H1 (cell line): ENCODE results near the gene AOPEP. TPM values are rescaled to one million over a fixed set of nuclear protein-coding genes. Genes with fewer than 3 reads are reported as not detected.

Source experiments
- CTCF ChIA-PET: fragments of 300-600 bp; sonication (Branson Sonifier 250); formaldehyde crosslinking; loops from one replicate; lab custom pipeline; 2021; ENCODE audit not compliant: partially characterized antibody; lab: Charles Lee
- POLR2A ChIA-PET: fragments of 300-600 bp; sonication (Branson Sonifier 250); formaldehyde crosslinking; loops from one replicate; lab custom pipeline; 2021; ENCODE audit warnings: inconsistent platforms; ENCODE audit not compliant: partially characterized antibody; lab: Charles Lee
- DNase-seq, 2 experiments: peaks; one replicate each; pipeline versions ENCODE4 v3.0.0 to v3.0.0-alpha.2; 2010 to 2022; ENCODE audit warnings: low spot score in 2 of 2, low read depth in 1 of 2, mixed read lengths in 1 of 2
- FAIRE-seq: peaks from 2 replicates; lab custom pipeline; 2011; peaks lifted over from hg19 to GRCh38; lab: Jason Lieb, UNC
- H2AFZ ChIP-seq: 2 replicates; pipeline ENCODE4 v1.8.1; 2012; ENCODE audit warnings: low read length, inconsistent platforms
- H2AK5ac ChIP-seq: 2 replicates; pipeline ENCODE4 v1.6.1; 2013; ENCODE audit warnings: low read depth, low read length
- H2BK120ac ChIP-seq: replicated peaks from 2 replicates; pipeline ENCODE3; 2013; ENCODE audit warnings: low read depth, low read length, inconsistent platforms
- H2BK12ac ChIP-seq: 2 replicates; pipeline ENCODE4 v1.6.1; 2013; ENCODE audit warnings: low read depth, low read length
- H2BK15ac ChIP-seq: 2 replicates; pipeline ENCODE4 v1.6.1; 2013; ENCODE audit warnings: low read length
- H2BK20ac ChIP-seq: 2 replicates; pipeline ENCODE4 v1.6.1; 2013; ENCODE audit warnings: low read length
- H2BK5ac ChIP-seq: 2 replicates; pipeline ENCODE4 v1.6.1; 2013; ENCODE audit warnings: low read depth, low read length
- H3K14ac ChIP-seq: 2 replicates; pipeline ENCODE4 v1.6.1; 2013; ENCODE audit warnings: inconsistent platforms; ENCODE audit not compliant: insufficient read length
- H3K18ac ChIP-seq: 2 replicates; pipeline ENCODE4 v1.6.1; 2013; ENCODE audit warnings: low read length; ENCODE audit errors: extremely low read depth
- H3K23ac ChIP-seq: 2 replicates; pipeline ENCODE4 v1.6.1; 2013; ENCODE audit warnings: inconsistent platforms; ENCODE audit not compliant: insufficient read length
- H3K23me2 ChIP-seq: 2 replicates; pipeline ENCODE4 v1.6.1; 2013; ENCODE audit warnings: low read depth, low read length
- H3K27ac ChIP-seq: 2 replicates; pipeline ENCODE4 v1.6.1; 2011; ENCODE audit warnings: low read depth, low read length, inconsistent platforms
- H3K27me3 ChIP-seq, 4 experiments: replicated peaks in 1 of 4; 1 replicate in 1 of 4; 2 replicates in 3 of 4; pipeline versions ENCODE4 v1.6.1 to v1.8.1; 2011 to 2013; ENCODE audit warnings: low read length in 3 of 4, mild to moderate bottlenecking in 3 of 4, inconsistent platforms in 2 of 4, mixed read lengths in 2 of 4, moderate library complexity in 1 of 4; ENCODE audit not compliant: control insufficient read depth in 3 of 4, insufficient read depth in 3 of 4; ENCODE audit errors: extremely low read depth in 1 of 4
- H3K36me3 ChIP-seq, 4 experiments: 2 replicates each; pipeline versions ENCODE4 v1.6.1 to v1.8.1; 2011 to 2013; ENCODE audit warnings: mild to moderate bottlenecking in 4 of 4, low read length in 3 of 4, moderate library complexity in 2 of 4, control low read depth in 1 of 4, inconsistent platforms in 1 of 4; ENCODE audit not compliant: insufficient read depth in 4 of 4, control insufficient read depth in 2 of 4
- H3K4ac ChIP-seq: replicated peaks from 2 replicates; pipeline ENCODE3; 2013; ENCODE audit warnings: low read length, low read depth, mixed read lengths, inconsistent platforms; ENCODE audit not compliant: insufficient read length
- H3K4me1 ChIP-seq, 4 experiments: replicated peaks in 1 of 4; 1 replicate in 1 of 4; 2 replicates in 3 of 4; pipeline versions ENCODE4 v1.6.1 to v1.8.1; 2011 to 2013; ENCODE audit warnings: low read length in 3 of 4, inconsistent platforms in 2 of 4, mixed read lengths in 1 of 4; ENCODE audit not compliant: insufficient read depth in 4 of 4, control insufficient read depth in 3 of 4
- H3K4me2 ChIP-seq, 2 experiments: 2 replicates each; pipeline versions ENCODE4 v1.6.1 to v1.8.1; 2011 to 2013; ENCODE audit warnings: low read depth in 2 of 2, low read length in 2 of 2, control low read depth in 1 of 2, inconsistent platforms in 1 of 2, mild to moderate bottlenecking in 1 of 2; ENCODE audit not compliant: insufficient read depth in 1 of 2
- H3K4me3 ChIP-seq, 4 experiments: fragments of 200-600, 300-600 bp in 1 of 4; sonication (generic), shearing (Covaris generic), sonication (Bioruptor Twin) in 1 of 4; 2 replicates each; pipeline versions ENCODE4 v1.5.1 to v1.8.1; 2011 to 2016; ENCODE audit warnings: low read length in 4 of 4, low read depth in 3 of 4, control low read depth in 2 of 4, inconsistent platforms in 2 of 4, mild to moderate bottlenecking in 2 of 4, mixed read lengths in 1 of 4, moderate library complexity in 1 of 4; ENCODE audit not compliant: insufficient read depth in 2 of 4; ENCODE audit errors: extremely low read depth in 1 of 4
- H3K56ac ChIP-seq: replicated peaks from 2 replicates; pipeline ENCODE3; 2013; ENCODE audit warnings: low read depth, mild to moderate bottlenecking, mixed read lengths, low read length, inconsistent platforms; ENCODE audit not compliant: insufficient read length
- H3K79me1 ChIP-seq: 2 replicates; pipeline ENCODE4 v1.6.1; 2013; ENCODE audit warnings: low read depth, low read length, control low read depth
- H3K79me2 ChIP-seq, 2 experiments: 2 replicates each; pipeline versions ENCODE4 v1.6.1 to v1.8.1; 2012 to 2013; ENCODE audit warnings: low read length in 2 of 2, mild to moderate bottlenecking in 2 of 2, inconsistent platforms in 1 of 2; ENCODE audit not compliant: insufficient read depth in 2 of 2, control insufficient read depth in 1 of 2
- H3K9ac ChIP-seq, 4 experiments: replicated peaks in 1 of 4; 1 replicate in 1 of 4; 2 replicates in 3 of 4; pipeline versions ENCODE4 v1.6.1 to v1.8.1; 2011 to 2013; ENCODE audit warnings: low read depth in 3 of 4, low read length in 3 of 4, control low read depth in 2 of 4, mild to moderate bottlenecking in 2 of 4, moderate library complexity in 2 of 4, inconsistent platforms in 1 of 4; ENCODE audit errors: extremely low read depth in 1 of 4
- H3K9me3 ChIP-seq, 2 experiments: 2 replicates each; pipeline versions ENCODE4 v1.6.1 to v1.8.1; 2012 to 2013; ENCODE audit warnings: mild to moderate bottlenecking in 2 of 2, moderate library complexity in 2 of 2, control low read depth in 1 of 2, inconsistent platforms in 1 of 2, low read depth in 1 of 2, low read length in 1 of 2, mixed read lengths in 1 of 2; ENCODE audit not compliant: insufficient read depth in 2 of 2
- H4K20me1 ChIP-seq, 2 experiments: replicated peaks in 1 of 2; 2 replicates each; pipeline versions ENCODE3 to v1.8.1; 2011 to 2013; ENCODE audit warnings: inconsistent platforms in 2 of 2, low read length in 2 of 2, mild to moderate bottlenecking in 1 of 2; ENCODE audit not compliant: insufficient read depth in 2 of 2, control insufficient read depth in 1 of 2
- H4K5ac ChIP-seq: 2 replicates; pipeline ENCODE4 v1.6.1; 2013; ENCODE audit warnings: low read length, low read depth, mixed read lengths, inconsistent platforms; ENCODE audit not compliant: insufficient read length
- H4K8ac ChIP-seq: 2 replicates; pipeline ENCODE4 v1.8.0; 2013; ENCODE audit warnings: mild to moderate bottlenecking, moderate library complexity, low read length, inconsistent platforms; ENCODE audit not compliant: insufficient read depth; ENCODE audit errors: extremely low read depth
- H4K91ac ChIP-seq: replicated peaks from 2 replicates; pipeline ENCODE3; 2013; ENCODE audit warnings: low read length, mixed read lengths, inconsistent platforms; ENCODE audit not compliant: insufficient read length
- CTBP2 ChIP-seq: IDR thresholded peaks from 2 replicates; pipeline ENCODE4 v1.7.0; 2011; ENCODE audit warnings: borderline replicate concordance, mild to moderate bottlenecking, moderate library complexity, mixed read lengths, low read length; ENCODE audit not compliant: insufficient read depth, insufficient read length
- WGBS, 2 experiments: shearing (Covaris generic) in 1 of 2; methylation state at CpG; one replicate each; pipeline versions ENCODE4 v1.1.6 to v1.1.7; 2013 to 2015; ENCODE audit warnings: low lambda C conversion rate in 2 of 2, mixed read lengths in 2 of 2, inconsistent platforms in 1 of 2, low coverage in 1 of 2, missing lambda C conversion rate in 1 of 2; ENCODE audit not compliant: insufficient replicate concordance in 2 of 2, insufficient coverage in 1 of 2, insufficient read length in 1 of 2; ENCODE audit errors: extremely low coverage in 1 of 2, missing lambda C conversion rate in 1 of 2; 5-methylcytosine and 5-hydroxymethylcytosine counted together
- polyA plus RNA-seq, 7 experiments: library from polyadenylated mRNA; depleted of rRNA in 3 of 7; stranded (reverse) in 5 of 7; unstranded in 2 of 7; fragments of >200 nt in 5 of 7; fragments of 200-250 nt in 2 of 7; gene quantifications; 1 replicate in 5 of 7; 2 replicates in 1 of 7; 4 replicates in 1 of 7; pipeline versions ENCODE4 v1.2.1 to v1.2.3, GENCODE V29; 2011 to 2013; ENCODE audit warnings: missing spikeins in 2 of 7, mixed read lengths in 2 of 7
- total RNA-seq: library from RNA; stranded (reverse); fragmentation: NEBNext Ultra II Directional; extraction: Animal tissue kit (Norgen Biotek cat#: 25700); gene quantifications from 2 replicates; pipeline ENCODE4 v1.2.1, GENCODE V29; 2021

Gene AOPEP
- total and polyA plus RNA-seq, 2 of the 8 experiments (the other 6 are each of a cell fraction or from before 2014, with no cell fraction given), result 6.1 to 14.3 TPM

DNA sequence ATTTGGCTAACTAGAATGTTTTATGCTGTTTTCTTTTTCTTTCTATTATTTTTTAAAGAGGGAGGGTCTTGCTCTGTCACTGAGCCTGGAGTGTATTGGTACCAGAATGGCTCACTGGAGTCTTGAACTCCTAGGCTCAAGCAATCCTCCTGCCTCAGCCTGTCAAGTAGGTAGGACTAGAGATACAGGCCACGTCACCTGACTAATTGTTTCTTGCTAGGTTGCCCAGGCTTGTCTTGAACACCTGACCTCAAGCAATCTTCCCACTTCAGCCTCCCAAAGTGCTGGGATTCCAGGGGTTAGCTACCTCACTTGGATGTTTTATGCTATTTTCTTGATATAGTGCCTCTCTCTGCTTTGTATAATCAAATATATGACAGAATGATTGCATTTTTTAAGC, 166.2 kb downstream of the AOPEP start:
- no peak overlapping the region for H2BK20ac ChIP-seq
- no peak overlapping the region for H3K9ac ChIP-seq
- ChIA-PET POLR2A (no interaction called here), CTCF (interaction anchor here (0.6 kb wide), 1 partner anchor 59 kb away, joined by 3 read pairs; no protein-coding TSS in a partner anchor)
- no peak overlapping the region for H4K91ac ChIP-seq
- FAIRE-seq, result no peak
- H3K56ac ChIP-seq, result no peak overlapping the region
- H2AK5ac ChIP-seq, result no peak overlapping the region
- H2BK12ac ChIP-seq, result no peak overlapping the region
- H3K27ac ChIP-seq, result no peak overlapping the region
- no peaks in the 10 kb centered on the region for H3K79me1 ChIP-seq
- H4K5ac ChIP-seq, result no peak overlapping the region
- no peak overlapping the region for H3K14ac ChIP-seq
- no peak overlapping the region for H2BK15ac ChIP-seq
- H2BK120ac ChIP-seq, result no peak overlapping the region
- no peak overlapping the region for H2BK5ac ChIP-seq
- no peak overlapping the region for H3K18ac ChIP-seq
- H3K79me2 ChIP-seq, result no peaks in the 10 kb centered on the region
- H3K4me2 ChIP-seq, result no peak overlapping the region
- DNase-seq, result peak in 1 of 2 experiments; percentile 6
- H3K4me1 ChIP-seq, result no peaks in the 10 kb centered on the region
- no peaks in the 10 kb centered on the region for H3K27me3 ChIP-seq
- H4K8ac ChIP-seq, result no peak overlapping the region
- no peaks in the 10 kb centered on the region for H3K36me3 ChIP-seq
- no peak overlapping the region for H3K4me3 ChIP-seq
- no peaks in the 10 kb centered on the region for H4K20me1 ChIP-seq
- no peak overlapping the region for H2AFZ ChIP-seq
- 0 out of 4 replicates have a peak, but pooled peaks cover 3 to 5% of the 10 kb centered on the region in 2 experiments for H3K9me3 ChIP-seq
- H3K23ac ChIP-seq, result no peak overlapping the region
- H3K4ac ChIP-seq, result no peak overlapping the region
- 80% methylated on average over 1 of the region's 1 CpG; no CpG with 5 or more reads in 1 of the 2 experiments for WGBS, 2 experiments
- H3K23me2 ChIP-seq, result no peaks in the 10 kb centered on the region
- no peak for TF ChIP-seq CTBP2
